ENCODE measurements around the gene GRM4. TPM values are rescaled to one million over a fixed set of nuclear protein-coding genes. Genes with fewer than 3 reads are reported as not detected.

The GRM4 gene
- total RNA-seq, 1 experiment from 2014 or later = not detected

DNA sequence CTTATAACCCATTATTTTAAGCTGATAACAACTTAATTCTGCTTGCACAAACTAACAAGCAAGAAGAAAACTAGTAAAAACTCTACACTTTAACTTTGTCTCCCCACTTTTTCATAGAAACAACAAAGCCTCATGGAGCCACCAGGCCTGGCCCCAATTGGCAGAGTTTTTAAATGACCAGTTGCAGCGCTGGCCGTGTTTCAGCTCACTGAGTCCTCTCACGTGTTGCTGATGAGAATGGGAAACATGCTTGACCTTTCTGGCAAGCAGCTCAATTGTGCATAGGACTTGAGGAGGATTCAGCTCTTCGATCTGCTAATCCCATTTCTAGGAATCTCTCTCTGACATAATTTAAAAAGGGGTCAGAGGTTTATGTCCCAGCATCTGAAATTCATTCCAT is 24.5 kb upstream of the GRM4 start:
- BruUV-seq (replicated peaks) = no TSS peak
- intact Hi-C loops (cut with micrococcal nuclease; ENCODE audit: unreplicated experiment) = no loop called here
- CTCF ChIA-PET = no interaction called here

DNA sequence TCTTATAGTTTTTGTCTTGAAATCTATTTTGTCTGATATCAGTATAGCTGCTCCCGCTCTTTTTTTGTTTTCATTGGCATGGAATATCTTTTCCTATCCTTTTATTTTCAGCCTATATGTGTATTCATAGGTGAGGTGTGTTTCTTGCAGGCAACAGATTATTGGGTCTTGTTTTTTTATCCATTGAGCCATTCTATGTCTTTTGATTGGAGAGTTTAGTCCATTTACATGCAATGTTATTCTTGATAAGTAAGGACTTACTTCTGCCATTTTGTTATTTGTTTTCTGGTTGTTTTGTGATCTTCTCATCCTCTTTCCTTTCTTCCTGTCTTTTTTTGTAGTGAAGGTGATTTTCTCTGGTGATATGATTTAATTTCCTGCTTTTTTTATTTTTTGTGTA is 24.0 kb upstream of the GRM4 start:
- H3K9me3 Mint-ChIP-seq (ENCODE audit: low read depth, unreplicated experiment) = peaks cover 1% of the 10 kb centered on the region
- TF ChIP-seq, protein P1, sequence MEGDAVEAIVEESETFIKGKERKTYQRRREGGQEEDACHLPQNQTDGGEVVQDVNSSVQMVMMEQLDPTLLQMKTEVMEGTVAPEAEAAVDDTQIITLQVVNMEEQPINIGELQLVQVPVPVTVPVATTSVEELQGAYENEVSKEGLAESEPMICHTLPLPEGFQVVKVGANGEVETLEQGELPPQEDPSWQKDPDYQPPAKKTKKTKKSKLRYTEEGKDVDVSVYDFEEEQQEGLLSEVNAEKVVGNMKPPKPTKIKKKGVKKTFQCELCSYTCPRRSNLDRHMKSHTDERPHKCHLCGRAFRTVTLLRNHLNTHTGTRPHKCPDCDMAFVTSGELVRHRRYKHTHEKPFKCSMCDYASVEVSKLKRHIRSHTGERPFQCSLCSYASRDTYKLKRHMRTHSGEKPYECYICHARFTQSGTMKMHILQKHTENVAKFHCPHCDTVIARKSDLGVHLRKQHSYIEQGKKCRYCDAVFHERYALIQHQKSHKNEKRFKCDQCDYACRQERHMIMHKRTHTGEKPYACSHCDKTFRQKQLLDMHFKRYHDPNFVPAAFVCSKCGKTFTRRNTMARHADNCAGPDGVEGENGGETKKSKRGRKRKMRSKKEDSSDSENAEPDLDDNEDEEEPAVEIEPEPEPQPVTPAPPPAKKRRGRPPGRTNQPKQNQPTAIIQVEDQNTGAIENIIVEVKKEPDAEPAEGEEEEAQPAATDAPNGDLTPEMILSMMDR (IDR thresholded peaks at IDR 0.05; ENCODE audit: unreplicated experiment) = no peak
- CTCF ChIA-PET = no interaction called here
- H3K4me1 Mint-ChIP-seq (ENCODE audit: low read depth, unreplicated experiment) = no peaks in the 10 kb centered on the region
- intact Hi-C loops (cut with micrococcal nuclease; ENCODE audit: unreplicated experiment) = no loop called here
- no peak overlapping the region for H3K27ac Mint-ChIP-seq (ENCODE audit: unreplicated experiment)
- H3K4me3 Mint-ChIP-seq (ENCODE audit: low read depth, unreplicated experiment) = no peak overlapping the region
- no TSS peak for BruUV-seq (replicated peaks)
- no peaks in the 10 kb centered on the region for H3K36me3 Mint-ChIP-seq (ENCODE audit: insufficient read depth, unreplicated experiment)
- no peak for DNase-seq
- peaks cover 15% of the 10 kb centered on the region for H3K27me3 Mint-ChIP-seq (ENCODE audit: unreplicated experiment)

More for the DNA sequence above, 24.5 kb upstream of the GRM4 start:
- TF ChIP-seq, protein P1 (IDR thresholded peaks at IDR 0.05; ENCODE audit: unreplicated experiment) = no peak
- Mint-ChIP-seq H3K9me3 (ENCODE audit: low read depth, unreplicated experiment) (no peaks in the 10 kb centered on the region), H3K4me3 (ENCODE audit: low read depth, unreplicated experiment) (no peak overlapping the region), H3K27me3 (ENCODE audit: unreplicated experiment) (peaks cover 15% of the 10 kb centered on the region), H3K36me3 (ENCODE audit: insufficient read depth, unreplicated experiment) (no peaks in the 10 kb centered on the region), H3K27ac (ENCODE audit: unreplicated experiment) (no peak overlapping the region), H3K4me1 (ENCODE audit: low read depth, unreplicated experiment) (no peaks in the 10 kb centered on the region)
- no peak for DNase-seq

GRCh38 chr6:34161857-34162515 is 16.1 kb upstream of the GRM4 start:
- TF ChIP-seq, protein P1 (IDR thresholded peaks at IDR 0.05; ENCODE audit: unreplicated experiment) = no peak
- CTCF ChIA-PET = interaction anchor here (0.6 to 3.8 kb wide), 3 partner anchors 13 to 253 kb away, joined by 4 to 83 read pairs (median 5); partner anchors contain the start of gene HMGA1
- Mint-ChIP-seq H3K27me3 (ENCODE audit: unreplicated experiment) (peaks cover 54% of the 10 kb centered on the region), H3K4me3 (ENCODE audit: low read depth, unreplicated experiment) (no peak overlapping the region), H3K4me1 (ENCODE audit: low read depth, unreplicated experiment) (no peaks in the 10 kb centered on the region), H3K36me3 (ENCODE audit: insufficient read depth, unreplicated experiment) (no peaks in the 10 kb centered on the region), H3K9me3 (ENCODE audit: low read depth, unreplicated experiment) (peaks cover 2% of the 10 kb centered on the region), H3K27ac (ENCODE audit: unreplicated experiment) (no peak overlapping the region)
- DNase-seq = no peak
- no TSS peak for BruUV-seq (replicated peaks)
- intact Hi-C loops (cut with micrococcal nuclease; ENCODE audit: unreplicated experiment) = loop anchor here (5.0 kb wide), 2 partner anchors 445 to 980 kb away; partner anchors contain the start of gene TCP11

DNA sequence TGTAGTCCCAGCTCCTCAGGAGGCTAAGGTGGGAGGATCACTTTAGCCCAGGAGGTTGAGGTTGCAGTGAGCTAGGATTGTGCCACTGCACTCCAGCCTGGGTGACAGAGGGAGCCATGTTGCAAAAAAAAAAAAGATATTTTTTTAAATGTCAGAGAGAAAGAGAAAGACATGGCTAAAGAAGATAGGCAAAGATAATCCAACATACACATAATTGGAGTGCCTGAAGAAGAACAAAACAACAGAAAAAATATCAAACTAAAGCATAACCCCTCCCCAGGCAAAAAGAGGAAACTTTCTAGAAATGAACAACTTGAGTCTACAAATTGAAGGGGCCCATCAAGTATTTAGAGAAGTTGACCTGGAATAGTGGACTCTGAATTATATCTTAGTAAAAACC is 14.0 kb upstream of the GRM4 start:
- DNase-seq = no peak
- H3K27ac Mint-ChIP-seq (ENCODE audit: unreplicated experiment) = no peak overlapping the region
- CTCF ChIA-PET = interaction anchor here (1.4 kb wide), 1 partner anchor 105 kb away, joined by 3 read pairs; no protein-coding TSS in a partner anchor
- BruUV-seq (replicated peaks) = no TSS peak
- H3K36me3 Mint-ChIP-seq (ENCODE audit: insufficient read depth, unreplicated experiment) = no peaks in the 10 kb centered on the region
- intact Hi-C loops (cut with micrococcal nuclease; ENCODE audit: unreplicated experiment) = loop anchor here (5.0 kb wide), 2 partner anchors 447 to 982 kb away; partner anchors contain the start of gene TCP11
- H3K4me1 Mint-ChIP-seq (ENCODE audit: low read depth, unreplicated experiment) = no peaks in the 10 kb centered on the region
- no peak overlapping the region for H3K4me3 Mint-ChIP-seq (ENCODE audit: low read depth, unreplicated experiment)
- H3K27me3 Mint-ChIP-seq (ENCODE audit: unreplicated experiment) = peaks cover 62% of the 10 kb centered on the region
- H3K9me3 Mint-ChIP-seq (ENCODE audit: low read depth, unreplicated experiment) = peaks cover under 1% of the 10 kb centered on the region
- TF ChIP-seq, protein P1 (IDR thresholded peaks at IDR 0.05; ENCODE audit: unreplicated experiment) = no peak
